Measurements from ENCODE around the gene CLIP4.

The CLIP4 gene

DNA sequence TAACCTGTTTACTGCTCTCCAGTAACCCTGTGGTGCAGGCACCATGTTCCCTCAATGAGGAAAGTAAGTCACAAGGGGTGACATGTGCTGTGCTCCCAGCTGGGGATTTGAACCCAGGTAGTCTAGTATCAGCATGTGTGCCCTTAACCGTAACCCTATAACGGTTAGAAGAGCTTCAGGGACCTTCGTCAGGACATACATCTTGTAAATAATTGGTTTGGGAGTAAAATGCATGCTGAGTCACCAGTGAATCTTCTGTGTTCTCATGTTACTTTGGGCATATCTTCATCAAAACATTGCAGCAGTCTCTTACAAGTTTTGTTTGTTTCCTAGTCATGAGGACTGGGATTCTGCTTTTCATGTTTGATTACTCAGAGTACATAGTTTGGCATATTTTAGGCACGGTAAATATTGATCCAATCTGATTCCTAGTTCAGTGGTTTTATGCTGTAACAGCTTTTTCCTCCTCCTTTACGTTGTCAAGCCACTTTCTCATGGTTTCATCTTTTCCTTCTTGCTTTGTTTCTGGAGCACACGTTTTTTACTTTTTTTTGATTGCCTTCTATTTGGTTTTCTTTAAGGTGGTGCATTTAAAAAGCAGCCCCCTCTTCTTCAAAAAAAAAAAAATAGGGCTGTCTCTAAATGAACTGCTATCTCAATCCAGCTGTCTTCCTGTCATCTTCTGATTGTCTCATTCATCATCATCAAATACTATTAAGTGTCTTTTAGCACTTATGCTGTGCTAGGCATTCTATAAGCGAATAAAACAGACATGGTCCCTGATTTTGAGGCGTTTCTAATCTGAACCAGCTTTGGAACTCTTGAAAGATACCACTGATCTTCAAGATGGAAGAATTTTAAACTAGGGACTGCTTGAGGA, 50.4 kb downstream of the CLIP4 start:
- Histone ChIP-seq H3K27ac (ENCODE audit: low read depth, low read length) (no peak overlapping the region), H3K27me3 (ENCODE audit: control insufficient read depth, insufficient read depth, low read length) (no peaks in the 10 kb centered on the region), H3K36me3 (ENCODE audit: control insufficient read depth, insufficient read depth, low read length) (no peaks in the 10 kb centered on the region), H3K4me1 (ENCODE audit: control insufficient read depth, insufficient read depth, low read length) (peaks cover 17% of the 10 kb centered on the region), H3K9me3 (ENCODE audit: control insufficient read depth, insufficient read depth, low read length) (no peaks in the 10 kb centered on the region), H3K4me3 (ENCODE audit: low read depth, low read length) (no peak overlapping the region), H3K9ac (ENCODE audit: low read depth, low read length) (no peak overlapping the region)

DNA sequence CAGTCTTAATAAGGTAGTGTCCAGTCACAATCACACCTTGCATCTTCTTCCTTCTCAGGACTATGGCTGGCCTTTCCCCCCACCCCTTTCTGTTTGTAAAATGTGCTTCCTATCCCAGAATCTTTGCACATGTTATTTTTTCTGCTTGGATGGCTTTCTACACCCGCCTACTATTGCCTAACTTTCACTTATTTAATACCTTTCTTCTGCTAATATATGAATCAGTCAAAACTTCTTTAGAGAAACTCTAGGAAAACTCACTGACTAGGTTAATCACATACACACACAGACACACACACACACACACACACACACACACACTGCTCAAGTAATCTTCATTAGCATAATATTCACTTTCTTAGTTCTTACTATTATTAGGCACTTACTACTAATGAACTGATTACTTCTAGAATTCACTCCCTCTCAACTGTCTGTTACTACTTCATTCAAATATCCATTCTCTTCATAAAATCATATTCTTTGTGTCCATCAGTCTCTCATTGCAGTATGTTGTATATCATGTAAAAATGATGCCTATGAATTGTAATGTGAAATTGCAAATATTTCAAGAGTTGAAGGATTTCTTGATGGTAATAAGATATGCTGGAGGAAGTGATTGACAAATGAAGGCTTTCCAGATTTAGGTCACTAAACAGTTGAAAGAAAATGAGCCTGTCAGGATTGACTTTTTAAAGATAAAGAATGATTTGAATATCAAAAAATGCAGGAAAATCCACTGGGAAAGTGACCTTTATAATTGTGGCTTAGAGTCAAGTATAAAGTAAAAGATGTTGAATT, 51.2 kb downstream of the CLIP4 start:
- Histone ChIP-seq H3K9ac (ENCODE audit: low read depth, low read length) (no peak overlapping the region), H3K27ac (ENCODE audit: low read depth, low read length) (no peak overlapping the region)

DNA sequence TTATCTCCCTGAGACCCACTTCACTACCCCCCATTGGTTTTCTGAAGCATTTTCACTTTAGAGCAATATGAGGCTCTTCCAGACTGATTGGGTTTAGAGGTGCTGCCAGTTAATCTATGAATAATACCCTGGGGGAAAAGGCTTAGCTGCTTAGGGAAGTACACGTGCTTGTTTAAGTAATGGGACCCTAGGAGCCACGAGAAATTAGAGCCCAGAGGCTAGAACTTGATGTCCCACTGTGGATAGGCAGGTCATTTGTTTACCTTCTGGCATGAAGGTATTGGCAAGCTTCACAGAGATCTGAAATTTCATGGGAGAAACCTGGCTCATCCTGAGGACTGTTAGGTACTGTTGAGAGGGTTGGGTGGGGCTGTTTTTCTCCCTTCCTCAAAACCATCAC, 59.7 kb downstream of the CLIP4 start:
- Histone ChIP-seq H3K27ac (ENCODE audit: low read depth, low read length) (no peak overlapping the region), H3K9me3 (ENCODE audit: control insufficient read depth, insufficient read depth, low read length) (no peaks in the 10 kb centered on the region), H3K4me1 (ENCODE audit: control insufficient read depth, insufficient read depth, low read length) (no peaks in the 10 kb centered on the region), H3K4me3 (ENCODE audit: low read depth, low read length) (no peak overlapping the region), H3K36me3 (ENCODE audit: control insufficient read depth, insufficient read depth, low read length) (no peaks in the 10 kb centered on the region), H3K27me3 (ENCODE audit: control insufficient read depth, insufficient read depth, low read length) (peaks cover 23% of the 10 kb centered on the region), H3K9ac (ENCODE audit: low read depth, low read length) (no peak overlapping the region)

More for the DNA sequence above, 51.2 kb downstream of the CLIP4 start:
- peaks cover 17% of the 10 kb centered on the region for H3K4me1 ChIP-seq (ENCODE audit: control insufficient read depth, insufficient read depth, low read length)
- no peak overlapping the region for H3K4me3 ChIP-seq (ENCODE audit: low read depth, low read length)
- no peaks in the 10 kb centered on the region for H3K9me3 ChIP-seq (ENCODE audit: control insufficient read depth, insufficient read depth, low read length)
- no peaks in the 10 kb centered on the region for H3K36me3 ChIP-seq (ENCODE audit: control insufficient read depth, insufficient read depth, low read length)
- no peaks in the 10 kb centered on the region for H3K27me3 ChIP-seq (ENCODE audit: control insufficient read depth, insufficient read depth, low read length)

DNA sequence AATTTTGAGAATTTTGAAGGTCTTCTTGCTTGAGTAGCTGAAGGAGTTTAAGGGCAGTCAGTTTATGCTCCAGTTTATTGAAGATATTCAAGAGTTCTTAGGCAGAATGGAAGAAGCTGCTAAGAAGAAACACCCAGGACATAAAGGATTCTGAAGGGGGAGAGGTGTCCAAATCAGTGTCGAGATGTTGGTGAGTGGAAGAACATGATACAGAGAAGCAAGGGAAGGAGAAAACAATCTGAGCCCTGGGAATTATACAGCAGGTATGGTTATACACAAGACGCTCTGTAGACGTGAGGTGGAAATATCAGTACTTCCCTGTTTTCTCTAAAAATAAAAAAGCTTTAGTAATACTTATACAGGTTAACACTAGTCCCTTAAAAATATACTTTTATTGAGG, 60.1 kb downstream of the CLIP4 start:
- H3K9me3 ChIP-seq (ENCODE audit: control insufficient read depth, insufficient read depth, low read length): no peaks in the 10 kb centered on the region
- no peaks in the 10 kb centered on the region for H3K4me1 ChIP-seq (ENCODE audit: control insufficient read depth, insufficient read depth, low read length)
- H3K36me3 ChIP-seq (ENCODE audit: control insufficient read depth, insufficient read depth, low read length): no peaks in the 10 kb centered on the region
- H3K27me3 ChIP-seq (ENCODE audit: control insufficient read depth, insufficient read depth, low read length): peaks cover 23% of the 10 kb centered on the region
- no peak overlapping the region for H3K27ac ChIP-seq (ENCODE audit: low read depth, low read length)
- H3K9ac ChIP-seq (ENCODE audit: low read depth, low read length): no peak overlapping the region
- no peak overlapping the region for H3K4me3 ChIP-seq (ENCODE audit: low read depth, low read length)

DNA sequence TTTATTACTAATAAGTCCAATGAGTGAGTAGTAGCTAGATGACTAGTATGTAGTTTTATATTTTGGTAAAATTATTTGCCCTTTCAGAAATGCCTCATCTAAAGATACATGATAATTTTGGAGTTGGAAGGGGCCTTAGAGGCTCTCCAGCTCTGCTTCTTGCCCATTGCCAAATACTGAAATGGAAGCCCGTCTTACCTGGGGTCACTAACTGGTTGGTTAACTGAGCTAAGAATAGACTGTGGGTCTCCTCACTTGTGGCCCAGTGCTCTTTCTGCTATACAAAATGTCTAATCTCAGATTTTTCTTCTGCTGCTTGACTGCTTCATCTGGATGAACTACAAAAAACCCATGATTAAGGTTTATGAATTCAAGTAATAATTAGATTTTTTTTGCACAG, 67.1 kb downstream of the CLIP4 start:
- no peaks in the 10 kb centered on the region for H3K4me1 ChIP-seq (ENCODE audit: control insufficient read depth, insufficient read depth, low read length)
- no peak overlapping the region for H3K9ac ChIP-seq (ENCODE audit: low read depth, low read length)
- H3K9me3 ChIP-seq (ENCODE audit: control insufficient read depth, insufficient read depth, low read length): no peaks in the 10 kb centered on the region
- no peaks in the 10 kb centered on the region for H3K27me3 ChIP-seq (ENCODE audit: control insufficient read depth, insufficient read depth, low read length)
- no peaks in the 10 kb centered on the region for H3K36me3 ChIP-seq (ENCODE audit: control insufficient read depth, insufficient read depth, low read length)
- H3K27ac ChIP-seq (ENCODE audit: low read depth, low read length): no peak overlapping the region
- H3K4me3 ChIP-seq (ENCODE audit: low read depth, low read length): no peak overlapping the region

DNA sequence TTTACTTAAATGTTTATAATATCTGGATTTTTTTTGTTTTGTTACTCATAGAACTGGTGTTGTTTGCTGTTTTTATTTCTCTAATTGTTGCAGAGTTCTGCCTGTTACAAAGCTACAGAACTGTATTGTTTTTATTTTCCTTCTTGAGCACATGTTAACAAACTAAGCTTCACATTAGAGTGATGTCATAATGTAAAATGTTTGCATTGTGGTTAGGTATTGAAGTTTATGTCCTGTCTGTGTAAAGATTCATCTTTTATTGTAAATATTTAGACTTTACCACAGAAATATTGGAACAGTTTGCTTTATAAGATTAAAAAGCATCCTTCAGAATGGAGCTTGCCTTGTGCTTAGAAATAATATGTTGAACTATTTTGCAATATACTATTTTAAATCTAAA, 67.7 kb downstream of the CLIP4 start:
- no peaks in the 10 kb centered on the region for H3K36me3 ChIP-seq (ENCODE audit: control insufficient read depth, insufficient read depth, low read length)
- no peak overlapping the region for H3K27ac ChIP-seq (ENCODE audit: low read depth, low read length)
- H3K9ac ChIP-seq (ENCODE audit: low read depth, low read length): no peak overlapping the region
- H3K4me1 ChIP-seq (ENCODE audit: control insufficient read depth, insufficient read depth, low read length): no peaks in the 10 kb centered on the region
- H3K4me3 ChIP-seq (ENCODE audit: low read depth, low read length): no peak overlapping the region
- no peaks in the 10 kb centered on the region for H3K27me3 ChIP-seq (ENCODE audit: control insufficient read depth, insufficient read depth, low read length)
- H3K9me3 ChIP-seq (ENCODE audit: control insufficient read depth, insufficient read depth, low read length): no peaks in the 10 kb centered on the region

DNA sequence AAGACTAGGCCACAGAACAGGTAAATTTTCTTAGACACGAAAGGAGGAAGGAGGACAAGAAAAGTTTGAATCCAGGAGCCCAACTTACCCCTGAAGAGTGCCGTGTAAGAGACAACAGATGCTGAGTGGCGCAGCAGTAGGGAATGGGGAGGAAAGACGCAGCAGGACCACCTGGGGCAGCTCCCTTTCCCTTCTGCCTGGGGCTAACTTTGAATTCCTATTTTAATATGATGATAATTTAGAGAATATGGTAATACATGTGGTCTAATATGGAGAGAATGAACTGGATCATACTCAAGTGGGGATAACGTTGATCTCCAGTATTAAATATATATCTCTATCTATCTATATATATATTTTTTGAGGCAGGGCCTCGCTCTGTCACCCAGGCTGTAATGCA, 69.3 kb downstream of the CLIP4 start:
- Histone ChIP-seq H3K9ac (ENCODE audit: low read depth, low read length) (no peak overlapping the region), H3K27ac (ENCODE audit: low read depth, low read length) (no peak overlapping the region), H3K9me3 (ENCODE audit: control insufficient read depth, insufficient read depth, low read length) (no peaks in the 10 kb centered on the region), H3K4me3 (ENCODE audit: low read depth, low read length) (no peak overlapping the region), H3K27me3 (ENCODE audit: control insufficient read depth, insufficient read depth, low read length) (no peaks in the 10 kb centered on the region), H3K4me1 (ENCODE audit: control insufficient read depth, insufficient read depth, low read length) (no peaks in the 10 kb centered on the region), H3K36me3 (ENCODE audit: control insufficient read depth, insufficient read depth, low read length) (no peaks in the 10 kb centered on the region)

DNA sequence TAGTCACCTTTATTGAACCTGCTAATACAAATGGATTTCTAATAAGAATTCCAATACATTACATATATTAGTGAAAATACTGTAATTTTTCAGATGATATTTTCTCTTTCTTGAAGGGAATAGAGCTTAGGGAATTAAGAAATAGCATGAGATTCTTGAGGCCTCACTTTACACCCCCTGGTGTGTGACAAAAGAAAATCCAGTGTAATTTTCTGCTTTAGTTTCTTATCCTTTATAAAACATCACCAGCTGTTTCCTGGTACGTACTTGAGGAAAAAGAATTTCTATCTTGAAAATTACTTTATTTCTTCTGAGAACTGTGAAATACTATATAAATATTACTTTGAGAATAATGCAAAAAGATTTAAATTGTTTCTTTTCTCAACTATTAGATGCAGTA, 71.6 kb downstream of the CLIP4 start:
- Histone ChIP-seq H3K9ac (ENCODE audit: low read depth, low read length) (no peak overlapping the region), H3K9me3 (ENCODE audit: control insufficient read depth, insufficient read depth, low read length) (no peaks in the 10 kb centered on the region), H3K27ac (ENCODE audit: low read depth, low read length) (no peak overlapping the region), H3K27me3 (ENCODE audit: control insufficient read depth, insufficient read depth, low read length) (no peaks in the 10 kb centered on the region), H3K4me3 (ENCODE audit: low read depth, low read length) (no peak overlapping the region), H3K36me3 (ENCODE audit: control insufficient read depth, insufficient read depth, low read length) (no peaks in the 10 kb centered on the region), H3K4me1 (ENCODE audit: control insufficient read depth, insufficient read depth, low read length) (no peaks in the 10 kb centered on the region)

DNA sequence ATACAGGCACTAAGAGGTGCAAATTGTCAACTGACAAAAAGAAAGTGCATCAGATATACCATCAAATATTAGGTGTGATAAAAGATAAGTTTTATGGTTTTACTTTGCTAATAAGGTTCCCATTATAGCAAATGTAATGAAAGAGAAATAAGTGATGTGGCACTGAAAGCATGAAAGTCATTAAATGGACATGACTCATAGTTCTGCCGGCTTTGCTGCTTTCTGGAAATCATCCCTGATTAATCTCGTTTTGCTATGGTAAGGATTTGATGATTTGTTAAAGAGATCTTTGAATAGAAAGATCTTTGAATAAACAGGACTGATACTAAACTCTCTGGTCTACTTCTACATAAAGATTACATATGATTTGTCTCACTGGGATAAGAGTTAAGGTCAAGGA, 72.7 kb downstream of the CLIP4 start:
- no peaks in the 10 kb centered on the region for H3K9me3 ChIP-seq (ENCODE audit: control insufficient read depth, insufficient read depth, low read length)
- no peak overlapping the region for H3K4me3 ChIP-seq (ENCODE audit: low read depth, low read length)
- no peaks in the 10 kb centered on the region for H3K4me1 ChIP-seq (ENCODE audit: control insufficient read depth, insufficient read depth, low read length)
- no peak overlapping the region for H3K9ac ChIP-seq (ENCODE audit: low read depth, low read length)
- H3K27me3 ChIP-seq (ENCODE audit: control insufficient read depth, insufficient read depth, low read length): no peaks in the 10 kb centered on the region
- H3K27ac ChIP-seq (ENCODE audit: low read depth, low read length): no peak overlapping the region
- H3K36me3 ChIP-seq (ENCODE audit: control insufficient read depth, insufficient read depth, low read length): no peaks in the 10 kb centered on the region

DNA sequence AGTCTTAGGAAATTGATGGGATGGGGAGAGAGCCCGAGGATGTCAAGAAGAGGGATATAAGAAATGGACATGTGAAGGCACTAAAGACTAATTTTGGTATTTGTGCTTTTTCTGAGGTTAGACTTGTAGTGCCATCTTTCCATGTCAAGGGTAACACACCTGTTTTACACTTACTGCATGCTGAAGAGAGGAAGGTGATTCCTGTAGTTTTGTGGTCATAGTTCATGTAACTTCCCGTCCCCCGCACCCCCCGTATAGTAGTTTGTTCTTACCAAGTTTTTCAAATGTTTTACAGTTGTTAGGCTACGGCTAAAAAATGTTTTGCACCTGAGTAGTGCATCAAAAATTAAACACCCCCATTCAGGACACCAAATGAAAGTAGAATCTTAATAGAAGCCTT, 73.8 kb downstream of the CLIP4 start:
- no peak overlapping the region for H3K4me3 ChIP-seq (ENCODE audit: low read depth, low read length)
- no peaks in the 10 kb centered on the region for H3K36me3 ChIP-seq (ENCODE audit: control insufficient read depth, insufficient read depth, low read length)
- H3K9me3 ChIP-seq (ENCODE audit: control insufficient read depth, insufficient read depth, low read length): no peaks in the 10 kb centered on the region
- no peak overlapping the region for H3K27ac ChIP-seq (ENCODE audit: low read depth, low read length)
- no peaks in the 10 kb centered on the region for H3K27me3 ChIP-seq (ENCODE audit: control insufficient read depth, insufficient read depth, low read length)
- H3K4me1 ChIP-seq (ENCODE audit: control insufficient read depth, insufficient read depth, low read length): no peaks in the 10 kb centered on the region
- no peak overlapping the region for H3K9ac ChIP-seq (ENCODE audit: low read depth, low read length)

DNA sequence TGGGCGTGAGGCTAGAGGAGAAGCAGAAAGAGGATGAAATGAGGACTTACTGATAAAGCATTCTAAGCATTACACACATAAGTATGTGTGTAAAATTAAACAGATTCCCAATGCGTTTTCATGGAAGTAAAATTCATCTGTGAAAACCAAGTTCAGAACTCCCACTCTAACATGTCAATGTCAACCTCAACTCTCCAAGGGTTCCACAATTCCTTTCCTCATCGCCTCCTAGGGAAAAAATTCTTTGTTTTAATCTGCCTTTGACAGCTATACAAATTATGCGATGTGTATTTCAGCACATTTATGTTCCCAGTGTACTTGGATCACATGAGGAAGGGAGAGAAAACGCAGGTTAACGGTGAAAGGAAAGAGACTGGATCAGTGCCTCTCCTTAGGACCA, 76.6 kb downstream of the CLIP4 start:
- Histone ChIP-seq H3K4me3 (ENCODE audit: low read depth, low read length) (no peak overlapping the region), H3K27ac (ENCODE audit: low read depth, low read length) (no peak overlapping the region), H3K36me3 (ENCODE audit: control insufficient read depth, insufficient read depth, low read length) (no peaks in the 10 kb centered on the region), H3K27me3 (ENCODE audit: control insufficient read depth, insufficient read depth, low read length) (no peaks in the 10 kb centered on the region), H3K9ac (ENCODE audit: low read depth, low read length) (no peak overlapping the region), H3K9me3 (ENCODE audit: control insufficient read depth, insufficient read depth, low read length) (no peaks in the 10 kb centered on the region), H3K4me1 (ENCODE audit: control insufficient read depth, insufficient read depth, low read length) (no peaks in the 10 kb centered on the region)

Measured in HUES48 (cell line).